ENCODE results near the gene NEO1.

NEO1 gene, protein sequence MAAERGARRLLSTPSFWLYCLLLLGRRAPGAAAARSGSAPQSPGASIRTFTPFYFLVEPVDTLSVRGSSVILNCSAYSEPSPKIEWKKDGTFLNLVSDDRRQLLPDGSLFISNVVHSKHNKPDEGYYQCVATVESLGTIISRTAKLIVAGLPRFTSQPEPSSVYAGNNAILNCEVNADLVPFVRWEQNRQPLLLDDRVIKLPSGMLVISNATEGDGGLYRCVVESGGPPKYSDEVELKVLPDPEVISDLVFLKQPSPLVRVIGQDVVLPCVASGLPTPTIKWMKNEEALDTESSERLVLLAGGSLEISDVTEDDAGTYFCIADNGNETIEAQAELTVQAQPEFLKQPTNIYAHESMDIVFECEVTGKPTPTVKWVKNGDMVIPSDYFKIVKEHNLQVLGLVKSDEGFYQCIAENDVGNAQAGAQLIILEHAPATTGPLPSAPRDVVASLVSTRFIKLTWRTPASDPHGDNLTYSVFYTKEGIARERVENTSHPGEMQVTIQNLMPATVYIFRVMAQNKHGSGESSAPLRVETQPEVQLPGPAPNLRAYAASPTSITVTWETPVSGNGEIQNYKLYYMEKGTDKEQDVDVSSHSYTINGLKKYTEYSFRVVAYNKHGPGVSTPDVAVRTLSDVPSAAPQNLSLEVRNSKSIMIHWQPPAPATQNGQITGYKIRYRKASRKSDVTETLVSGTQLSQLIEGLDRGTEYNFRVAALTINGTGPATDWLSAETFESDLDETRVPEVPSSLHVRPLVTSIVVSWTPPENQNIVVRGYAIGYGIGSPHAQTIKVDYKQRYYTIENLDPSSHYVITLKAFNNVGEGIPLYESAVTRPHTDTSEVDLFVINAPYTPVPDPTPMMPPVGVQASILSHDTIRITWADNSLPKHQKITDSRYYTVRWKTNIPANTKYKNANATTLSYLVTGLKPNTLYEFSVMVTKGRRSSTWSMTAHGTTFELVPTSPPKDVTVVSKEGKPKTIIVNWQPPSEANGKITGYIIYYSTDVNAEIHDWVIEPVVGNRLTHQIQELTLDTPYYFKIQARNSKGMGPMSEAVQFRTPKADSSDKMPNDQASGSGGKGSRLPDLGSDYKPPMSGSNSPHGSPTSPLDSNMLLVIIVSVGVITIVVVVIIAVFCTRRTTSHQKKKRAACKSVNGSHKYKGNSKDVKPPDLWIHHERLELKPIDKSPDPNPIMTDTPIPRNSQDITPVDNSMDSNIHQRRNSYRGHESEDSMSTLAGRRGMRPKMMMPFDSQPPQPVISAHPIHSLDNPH (N-terminal part only)

DNA sequence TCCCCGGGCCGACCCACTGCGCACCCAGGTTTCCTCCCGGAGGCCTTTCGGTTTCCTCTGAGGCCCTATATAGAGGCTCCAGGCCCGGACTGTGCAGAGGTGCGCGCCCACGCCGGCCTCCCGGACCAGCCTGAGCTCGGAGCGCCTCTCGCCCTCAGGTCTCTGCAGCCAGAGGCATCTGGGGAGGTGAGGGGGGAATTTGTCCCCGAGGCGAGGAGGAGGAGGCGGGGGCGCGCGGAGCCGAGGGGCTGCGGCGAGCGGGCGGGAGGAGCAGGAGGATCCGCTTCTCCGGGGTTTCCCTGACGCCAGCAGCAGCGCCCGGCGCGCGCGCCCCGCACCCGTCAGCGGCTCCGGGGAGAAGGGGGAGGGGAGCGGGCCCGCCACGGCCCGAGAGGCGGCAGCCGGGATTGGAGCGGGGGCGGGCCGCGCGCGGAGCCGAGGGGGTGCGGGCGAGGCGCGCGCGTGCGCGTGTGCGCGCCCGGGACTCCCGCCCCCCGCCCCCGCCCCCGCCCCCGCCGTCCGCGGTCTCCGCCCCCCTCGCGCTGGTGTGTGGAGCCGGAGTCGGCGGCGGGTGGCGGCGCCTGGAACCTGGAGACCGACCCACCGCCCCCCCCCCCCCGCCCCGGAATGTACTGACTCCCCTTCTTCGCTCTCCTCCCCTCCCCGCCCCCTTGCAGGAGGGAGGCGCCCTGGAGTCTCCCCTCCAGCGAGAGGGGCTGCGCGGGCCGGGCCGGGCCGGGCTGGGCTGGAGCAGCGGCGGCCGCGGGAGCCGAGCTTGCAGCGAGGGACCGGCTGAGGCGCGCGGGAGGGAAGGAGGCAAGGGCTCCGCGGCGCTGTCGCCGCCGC lies at the start of gene NEO1:
NEO1 (plus strand) TSS at position 657 of the 846 bp plus-strand sequence. CDS start 213 bp downstream, outside the sequence.
- H3K4me3 ChIP-seq (ENCODE audit: low read depth, low read length): peak within 1 kb of the TSS; percentile 67
- peak; percentile 80 for DNase-seq (ENCODE audit: low read depth, low spot score)
- TF ChIP-seq, protein P1, sequence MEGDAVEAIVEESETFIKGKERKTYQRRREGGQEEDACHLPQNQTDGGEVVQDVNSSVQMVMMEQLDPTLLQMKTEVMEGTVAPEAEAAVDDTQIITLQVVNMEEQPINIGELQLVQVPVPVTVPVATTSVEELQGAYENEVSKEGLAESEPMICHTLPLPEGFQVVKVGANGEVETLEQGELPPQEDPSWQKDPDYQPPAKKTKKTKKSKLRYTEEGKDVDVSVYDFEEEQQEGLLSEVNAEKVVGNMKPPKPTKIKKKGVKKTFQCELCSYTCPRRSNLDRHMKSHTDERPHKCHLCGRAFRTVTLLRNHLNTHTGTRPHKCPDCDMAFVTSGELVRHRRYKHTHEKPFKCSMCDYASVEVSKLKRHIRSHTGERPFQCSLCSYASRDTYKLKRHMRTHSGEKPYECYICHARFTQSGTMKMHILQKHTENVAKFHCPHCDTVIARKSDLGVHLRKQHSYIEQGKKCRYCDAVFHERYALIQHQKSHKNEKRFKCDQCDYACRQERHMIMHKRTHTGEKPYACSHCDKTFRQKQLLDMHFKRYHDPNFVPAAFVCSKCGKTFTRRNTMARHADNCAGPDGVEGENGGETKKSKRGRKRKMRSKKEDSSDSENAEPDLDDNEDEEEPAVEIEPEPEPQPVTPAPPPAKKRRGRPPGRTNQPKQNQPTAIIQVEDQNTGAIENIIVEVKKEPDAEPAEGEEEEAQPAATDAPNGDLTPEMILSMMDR (IDR thresholded peaks at IDR 0.05; ENCODE audit: low read depth, low read length): no peak
- in situ Hi-C loops (cut with HindIII; ENCODE audit: low sequenced_read_pairs): no loop called here

DNA sequence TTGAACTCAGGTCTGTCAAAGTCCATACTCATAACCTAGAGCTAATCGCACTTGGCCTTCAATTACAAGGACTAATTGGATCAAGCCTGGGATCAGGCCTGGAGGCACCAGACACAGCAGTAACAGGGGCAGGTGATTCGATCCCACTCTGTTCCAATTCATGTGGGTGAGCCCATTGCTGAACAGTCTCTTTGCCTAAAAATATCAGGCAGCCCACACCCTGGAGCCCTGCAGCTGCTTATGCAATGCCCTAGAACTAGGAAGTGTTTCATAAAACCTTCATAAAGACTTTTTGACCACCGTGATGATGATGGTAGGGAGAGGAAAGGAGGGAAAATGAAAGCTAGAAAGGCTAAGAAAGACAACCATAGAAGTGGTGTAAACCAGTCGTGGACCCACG lies 47.8 kb upstream of the NEO1 start:
- DNase-seq (ENCODE audit: low read depth, low spot score): no peak
- no peak overlapping the region for H3K4me3 ChIP-seq (ENCODE audit: low read depth, low read length)
- TF ChIP-seq, protein P1 (IDR thresholded peaks at IDR 0.05; ENCODE audit: low read depth, low read length): no peak
- in situ Hi-C loops (cut with HindIII; ENCODE audit: low sequenced_read_pairs): no loop called here

DNA sequence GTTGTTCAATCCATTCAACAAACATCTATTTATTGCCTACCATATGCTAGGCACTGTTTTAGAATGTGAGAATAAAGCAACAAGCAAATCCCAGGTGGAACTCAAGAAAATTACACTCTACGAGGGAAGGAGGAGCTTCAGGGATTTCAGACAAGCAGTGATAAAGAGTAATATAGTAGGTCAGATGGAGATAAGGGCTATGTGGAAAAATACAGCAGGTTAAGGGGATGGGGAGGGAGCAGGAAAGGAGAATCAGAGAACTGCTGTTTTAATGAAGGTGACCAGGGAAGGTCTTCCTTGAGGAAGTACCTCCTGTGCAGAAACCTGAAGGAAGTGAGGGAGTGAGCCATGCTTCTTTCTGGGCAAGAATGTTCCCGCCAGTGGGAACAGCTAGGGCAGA lies 47.2 kb upstream of the NEO1 start:
- H3K4me3 ChIP-seq (ENCODE audit: low read depth, low read length): no peak overlapping the region
- TF ChIP-seq, protein P1 (IDR thresholded peaks at IDR 0.05; ENCODE audit: low read depth, low read length): no peak
- DNase-seq (ENCODE audit: low read depth, low spot score): no peak
- in situ Hi-C loops (cut with HindIII; ENCODE audit: low sequenced_read_pairs): no loop called here

DNA sequence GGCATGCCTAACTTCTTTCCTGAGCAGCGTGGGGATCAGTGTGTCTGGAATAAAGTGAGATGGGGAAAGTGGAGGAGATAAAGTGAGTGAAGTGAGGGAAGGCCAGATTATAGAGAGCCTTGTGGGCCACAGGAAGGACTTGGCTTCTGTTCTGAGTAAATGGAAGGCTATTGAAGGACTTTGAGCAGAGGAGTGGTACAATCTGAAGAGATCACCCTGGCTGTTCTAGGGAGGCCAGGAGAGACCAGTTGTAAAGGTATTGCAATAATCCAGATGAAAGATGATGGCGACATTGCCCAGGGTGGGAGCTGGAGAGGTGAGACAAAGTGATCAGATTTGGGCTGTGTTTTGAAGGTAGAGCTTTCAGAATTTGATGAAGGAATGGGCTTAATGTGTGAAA lies 46.8 kb upstream of the NEO1 start:
- no peak overlapping the region for H3K4me3 ChIP-seq (ENCODE audit: low read depth, low read length)
- no peak for DNase-seq (ENCODE audit: low read depth, low spot score)
- TF ChIP-seq, protein P1 (IDR thresholded peaks at IDR 0.05; ENCODE audit: low read depth, low read length): no peak
- in situ Hi-C loops (cut with HindIII; ENCODE audit: low sequenced_read_pairs): no loop called here

DNA sequence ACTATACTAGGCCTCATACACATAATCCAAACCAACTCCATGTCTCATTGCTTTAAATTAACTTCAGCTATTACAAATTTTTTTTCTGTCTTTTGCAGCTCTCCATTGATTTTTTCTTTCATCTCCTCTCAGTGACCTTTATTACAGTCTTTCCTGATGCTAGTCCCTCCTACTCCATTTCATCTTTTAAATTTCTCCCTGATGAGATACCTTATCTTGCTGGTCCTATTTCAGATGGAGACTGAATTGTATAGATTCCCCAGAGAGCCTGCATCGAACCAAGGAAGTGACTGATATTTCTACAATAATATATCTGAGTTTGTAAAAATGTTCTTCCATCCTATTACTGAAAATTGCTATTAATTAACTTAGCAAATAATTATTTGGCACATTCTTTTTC lies 45.7 kb upstream of the NEO1 start:
- in situ Hi-C loops (cut with HindIII; ENCODE audit: low sequenced_read_pairs): no loop called here
- H3K4me3 ChIP-seq (ENCODE audit: low read depth, low read length): no peak overlapping the region
- TF ChIP-seq, protein P1 (IDR thresholded peaks at IDR 0.05; ENCODE audit: low read depth, low read length): no peak
- no peak for DNase-seq (ENCODE audit: low read depth, low spot score)

Data from astrocyte of the spinal cord (primary cell).